ENCODE results near the gene UQCRC2.
"Not testable (repeated sequence)": the region's sequence is repeated elsewhere in the genome, so short reads cannot be mapped to it uniquely, and the experiment has no call there.

UQCRC2 gene

DNA sequence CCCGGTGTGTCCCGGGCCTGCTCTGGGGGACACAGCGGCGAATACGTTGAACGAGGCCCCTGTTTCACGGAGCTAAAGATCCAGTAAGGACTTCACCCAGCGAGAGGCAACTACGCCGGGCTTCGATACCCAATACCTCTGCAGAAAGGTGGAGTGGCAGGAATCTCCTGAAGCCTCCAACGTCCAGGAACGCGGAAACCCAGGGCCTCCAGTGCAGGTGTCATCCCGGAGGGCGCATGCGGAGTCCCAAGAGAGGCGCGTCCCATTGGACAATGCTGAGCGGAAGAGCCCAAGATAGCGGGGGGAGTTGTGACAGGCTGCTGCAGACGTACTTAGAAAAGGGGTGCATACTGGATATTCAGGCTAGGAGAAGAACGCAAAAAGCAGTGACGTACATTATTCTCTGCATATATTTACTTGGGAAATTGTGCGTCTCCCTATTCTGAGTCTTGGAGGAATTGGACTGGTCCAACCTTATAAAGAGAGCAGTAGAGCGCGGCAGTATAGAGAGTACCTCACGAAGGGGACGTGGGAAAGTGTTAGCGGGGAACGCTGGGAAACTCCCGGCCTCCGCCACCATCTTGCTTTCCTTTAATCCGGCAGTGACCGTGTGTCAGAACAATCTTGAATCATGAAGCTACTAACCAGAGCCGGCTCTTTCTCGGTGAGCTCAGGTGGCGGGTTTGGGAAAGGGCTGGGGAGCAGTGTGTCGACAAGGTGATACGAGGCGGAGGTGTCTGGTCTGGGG is at the start of gene UQCRC2:
UQCRC2 (plus strand) TSS at position 569 of the 748 bp plus-strand sequence; CDS start at position 632, 63 bp downstream.
- peak; percentile 45 for DNase-seq

DNA sequence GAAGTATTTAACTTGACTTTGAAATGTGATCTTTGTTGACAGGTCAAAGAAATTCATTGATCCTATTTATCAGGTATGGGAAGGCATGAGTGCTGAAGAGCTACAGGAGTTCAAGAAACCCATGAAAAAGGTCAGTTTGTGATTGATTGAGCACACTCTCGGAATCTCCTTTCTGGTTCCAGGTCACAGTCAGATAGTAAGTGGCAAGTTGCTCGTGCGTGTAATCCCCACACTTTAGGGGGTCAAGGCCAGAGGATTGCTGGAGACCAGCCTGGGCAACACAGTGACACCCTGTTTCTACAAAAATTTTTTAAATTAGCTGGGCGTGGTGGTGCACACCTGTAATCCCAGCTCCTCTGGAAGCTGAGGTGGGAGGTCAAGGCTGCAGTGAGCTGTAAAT is 20.5 kb upstream of the UQCRC2 start:
- DNase-seq: not testable (repeated sequence)

DNA sequence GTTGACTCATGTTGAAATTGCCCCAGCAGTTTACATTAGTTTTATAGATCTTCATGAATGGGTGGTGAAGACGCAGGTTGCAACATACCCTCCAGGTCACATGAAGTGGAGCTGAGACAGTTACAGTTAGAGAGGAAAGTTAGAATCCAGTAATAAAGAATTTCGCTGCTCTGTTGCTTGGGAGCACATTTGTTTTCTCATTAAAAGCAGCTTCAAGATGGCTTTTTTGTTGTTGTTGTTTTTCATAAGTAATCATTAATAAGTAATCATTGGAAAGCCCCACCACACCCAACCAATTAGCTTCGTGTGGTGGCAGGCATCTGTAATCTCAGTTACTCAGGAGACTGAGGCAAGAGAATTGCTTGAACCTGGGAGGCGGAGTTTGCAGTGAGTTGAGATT is 19.8 kb upstream of the UQCRC2 start:
- not testable (repeated sequence) for DNase-seq

DNA sequence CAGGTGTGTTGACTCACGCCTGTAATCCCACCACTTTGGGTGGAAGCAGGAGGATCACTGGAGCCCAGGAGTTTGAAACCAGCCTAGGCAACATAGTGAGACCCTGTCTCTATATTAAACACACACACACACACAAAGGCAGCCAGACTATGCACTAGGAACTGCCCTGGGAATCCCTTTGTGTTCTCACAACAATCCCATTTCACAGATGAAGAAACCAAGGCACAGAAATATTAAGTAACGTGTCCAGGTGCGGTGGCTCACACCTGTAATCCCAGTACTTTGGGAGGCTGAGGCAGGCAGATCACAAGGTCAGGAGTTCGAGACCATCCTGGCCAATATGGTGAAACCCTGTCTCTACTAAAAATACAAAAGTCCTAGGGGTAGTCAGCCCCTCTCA is 19.4 kb upstream of the UQCRC2 start:
- not testable (repeated sequence) for DNase-seq

DNA sequence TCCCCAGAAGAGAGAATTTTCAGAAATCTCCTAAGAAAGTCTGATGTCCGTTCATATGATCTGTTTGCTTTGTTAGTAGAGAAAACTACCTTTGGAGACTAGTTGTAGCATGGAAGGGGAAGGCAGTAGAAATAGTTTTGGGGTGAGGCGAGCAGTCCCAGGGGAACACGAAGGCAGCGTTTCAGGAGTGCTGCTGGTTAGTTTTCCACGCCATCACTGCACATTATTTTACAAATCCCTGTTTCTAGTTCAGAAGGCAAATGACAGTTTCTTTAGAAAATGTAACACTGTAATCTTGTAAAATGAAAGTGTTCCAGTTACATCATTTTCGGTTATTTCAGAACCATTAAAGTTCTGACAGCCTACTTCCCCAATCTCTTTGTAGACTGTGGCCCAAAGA is 16.9 kb upstream of the UQCRC2 start:
- not testable (repeated sequence) for DNase-seq

DNA sequence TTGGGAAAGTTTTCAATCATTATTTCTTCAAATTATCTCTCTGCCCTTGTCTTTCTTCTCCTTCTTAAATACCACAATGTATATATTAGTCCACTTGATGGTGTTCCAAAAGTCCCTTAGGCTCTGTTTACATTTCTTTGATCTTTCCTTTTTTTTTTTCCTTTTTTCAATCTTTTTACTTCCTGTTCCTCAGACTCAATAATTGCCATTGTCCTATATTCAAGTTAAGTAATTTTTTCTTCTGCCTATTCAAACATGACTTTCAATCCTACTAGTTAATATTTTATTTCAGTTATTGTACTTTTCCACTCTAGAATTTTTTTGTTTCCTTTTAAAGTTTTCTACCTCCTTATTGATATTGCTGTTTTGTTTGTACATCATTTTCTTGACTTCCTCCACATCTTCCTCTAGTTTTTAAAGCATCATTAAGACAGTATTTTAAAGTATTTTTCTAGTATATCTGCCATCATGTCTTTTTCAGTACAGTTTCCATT is 15.8 kb upstream of the UQCRC2 start:
- DNase-seq: no peak

DNA sequence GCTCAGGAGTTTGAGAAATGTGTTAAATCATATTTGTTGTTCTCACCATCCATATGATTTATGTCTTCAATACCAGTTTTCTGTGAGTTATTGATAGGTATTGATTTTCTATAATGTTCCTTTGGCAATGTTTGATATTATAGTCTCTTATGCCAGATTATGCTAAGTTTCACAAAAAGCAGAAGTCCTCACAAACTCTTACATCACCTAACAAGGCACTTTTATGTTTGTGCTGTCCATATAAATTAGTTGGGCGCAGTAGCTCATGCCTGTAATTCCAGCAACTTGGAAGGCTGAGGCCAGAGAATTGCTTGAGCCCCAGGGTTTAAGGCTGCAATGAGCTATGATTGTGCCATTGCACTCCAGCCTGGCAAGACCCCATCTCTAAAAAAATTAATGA is 12.6 kb upstream of the UQCRC2 start:
- no peak for DNase-seq

DNA sequence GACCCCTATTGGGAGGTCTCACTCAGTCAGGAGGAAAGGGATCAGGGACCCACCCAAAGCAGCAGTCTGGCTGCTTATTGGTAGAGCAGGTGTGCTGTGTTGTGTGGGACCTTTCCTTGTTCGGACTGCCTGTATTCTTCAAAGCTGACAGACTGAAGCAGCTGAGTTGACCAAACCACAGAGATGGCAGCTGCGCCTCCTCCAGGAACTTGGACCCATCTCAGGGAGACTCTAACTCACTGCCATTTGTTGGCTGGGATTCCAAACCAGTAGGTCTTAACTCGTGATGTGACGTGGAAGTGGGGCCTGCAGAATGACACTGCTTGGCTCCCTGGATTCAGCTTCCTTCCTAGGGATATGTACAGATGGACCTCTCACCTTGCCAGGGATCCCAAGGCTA is 9.6 kb upstream of the UQCRC2 start:
- DNase-seq: no peak

DNA sequence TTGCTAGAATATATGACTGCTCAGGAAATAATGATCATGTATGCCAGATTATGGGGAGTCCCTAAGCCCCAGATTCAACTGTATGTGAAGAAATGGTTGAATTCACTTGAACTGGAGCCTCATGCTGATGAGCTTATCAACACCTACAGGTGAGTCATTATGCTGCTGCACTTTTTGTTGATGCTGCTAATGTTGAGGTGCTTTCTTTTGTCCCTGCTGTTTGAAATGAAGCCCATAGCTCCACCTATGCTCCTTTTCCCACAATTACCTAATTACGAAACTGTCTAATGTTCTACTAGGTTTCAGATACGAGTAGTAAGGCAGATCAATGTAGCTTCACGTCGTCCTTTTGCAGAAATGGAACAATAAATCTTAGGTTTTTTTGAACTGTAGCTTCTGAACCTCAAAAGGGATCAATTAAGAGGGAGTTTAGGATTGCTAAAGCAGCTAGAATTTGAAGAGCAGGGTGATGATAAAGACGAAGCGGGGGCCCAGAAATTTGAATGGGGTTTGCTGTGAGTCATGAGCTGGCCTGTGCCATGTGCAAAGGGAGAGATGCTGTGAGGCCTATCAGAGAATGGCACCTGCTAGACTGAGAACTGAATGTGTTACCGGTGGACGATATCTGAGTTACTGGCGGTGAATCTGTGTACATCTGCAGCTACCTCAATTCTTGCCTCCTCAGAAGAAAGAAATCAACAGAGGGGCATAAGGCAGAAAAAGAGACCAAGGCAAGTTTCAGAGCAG is 6.1 kb upstream of the UQCRC2 start:
- DNase-seq: no peak

DNA sequence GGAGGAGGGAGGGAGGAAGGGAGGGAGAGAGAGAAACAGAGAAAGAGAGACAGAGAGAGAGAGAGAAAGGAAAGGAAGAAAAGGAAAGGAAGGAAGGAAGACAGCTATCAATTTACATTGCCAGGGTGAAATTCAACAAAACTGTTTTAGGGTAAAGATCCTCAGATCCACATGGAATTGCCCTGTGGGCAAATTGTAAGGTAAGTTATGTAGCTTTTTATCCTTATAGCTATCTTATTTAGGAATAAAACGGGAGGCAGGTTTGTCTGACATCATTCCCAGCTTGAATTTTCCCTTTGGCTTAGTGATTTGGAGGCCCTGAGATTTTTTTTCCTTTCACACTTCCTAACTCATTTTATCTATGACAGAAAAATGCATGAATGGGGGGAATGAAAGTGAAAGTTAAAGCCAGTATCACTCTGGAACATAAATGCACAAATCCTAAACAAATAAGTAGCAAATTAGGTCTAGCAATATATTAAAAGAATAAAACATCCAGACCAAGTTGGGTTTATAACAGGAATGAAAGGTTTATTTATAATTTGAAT is 3.4 kb upstream of the UQCRC2 start:
- DNase-seq: no peak

DNA sequence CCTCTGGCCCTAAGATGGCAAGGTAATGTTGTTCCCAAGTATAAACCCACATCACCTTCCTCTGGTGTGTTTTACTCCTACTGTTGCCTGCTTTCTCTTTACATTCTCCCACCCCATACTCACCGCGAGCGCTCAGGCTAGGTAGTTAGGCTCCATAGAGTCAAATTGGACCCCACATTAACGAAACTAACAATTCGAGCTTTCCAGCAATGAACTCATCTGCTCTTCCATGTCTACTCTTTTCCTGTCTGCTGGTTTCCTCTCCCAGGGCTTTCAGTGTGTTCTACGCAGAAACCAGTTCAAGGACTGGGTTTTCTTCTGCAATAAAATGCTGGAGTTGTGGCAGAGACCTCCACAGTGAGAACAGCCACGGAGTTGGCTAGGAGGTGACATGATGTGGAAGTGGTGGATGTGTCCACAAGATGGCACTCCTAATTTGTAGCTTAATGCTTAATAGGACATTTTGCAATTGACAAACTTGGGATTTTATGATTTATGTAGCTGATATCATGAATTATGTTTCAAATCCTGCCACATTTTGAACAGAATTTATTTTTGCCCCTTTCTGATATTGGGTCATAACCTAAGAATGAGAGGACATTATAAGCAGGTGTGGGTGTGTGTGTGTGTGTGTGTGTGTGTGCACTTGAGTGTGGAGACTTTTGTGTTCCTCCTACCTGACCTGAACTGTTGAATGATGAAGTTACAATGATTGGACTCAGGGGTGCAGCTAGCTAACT is 2.2 kb upstream of the UQCRC2 start:
- DNase-seq: no peak

DNA sequence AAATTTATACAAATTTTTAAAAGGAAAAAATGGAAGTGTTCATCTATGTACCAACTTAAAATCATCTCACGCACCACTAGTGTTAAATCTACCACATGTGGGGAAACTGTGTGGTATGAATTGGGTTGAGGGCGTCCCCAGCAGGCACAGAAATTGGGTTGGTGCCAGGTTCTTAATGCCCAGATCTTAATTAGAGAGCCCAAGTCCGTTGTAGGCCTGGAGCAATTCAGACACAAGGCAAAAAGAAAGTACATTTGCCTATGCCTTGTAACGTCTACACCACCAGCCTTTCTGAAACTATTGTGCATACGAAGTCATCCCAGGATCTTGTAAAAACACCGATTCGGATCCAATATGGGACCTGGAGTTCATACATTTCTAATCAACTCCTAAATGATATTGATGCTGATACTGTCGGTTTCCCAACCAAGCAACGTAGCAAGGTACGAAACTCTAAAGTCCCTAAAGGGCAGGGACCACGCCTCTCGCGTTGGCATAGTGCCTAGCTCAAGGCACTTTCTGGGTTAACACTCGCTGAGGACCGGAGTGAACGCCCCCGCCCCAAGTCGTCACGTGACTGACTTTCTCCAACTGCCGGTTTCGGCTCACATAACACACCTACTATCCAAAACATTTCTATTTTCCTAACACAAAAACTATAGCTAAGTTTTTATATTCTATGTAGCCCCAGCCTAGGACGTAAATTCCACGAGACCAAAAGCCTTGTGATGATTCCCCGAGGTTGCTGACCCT is 945 bp upstream of the UQCRC2 start:
- no peak for DNase-seq

DNA sequence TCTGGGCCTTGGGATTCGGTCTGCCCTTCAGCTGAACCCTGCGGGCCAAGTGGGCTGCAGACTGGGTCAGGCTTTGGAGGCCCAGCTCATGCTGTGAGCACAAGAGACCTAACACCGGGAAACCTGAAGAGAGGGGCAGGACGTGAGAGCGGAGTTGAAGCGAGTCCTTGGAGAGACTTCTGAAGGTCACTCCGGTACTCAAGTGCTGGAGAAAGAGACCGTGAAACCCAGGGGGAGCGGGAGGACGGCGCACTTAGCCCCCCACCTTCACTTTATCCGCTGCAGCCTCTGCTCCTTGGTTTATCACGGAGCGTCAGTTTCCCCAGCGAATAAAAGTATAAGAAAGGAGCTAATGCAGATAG is 361 bp downstream of the UQCRC2 start:
- no peak for DNase-seq

DNA sequence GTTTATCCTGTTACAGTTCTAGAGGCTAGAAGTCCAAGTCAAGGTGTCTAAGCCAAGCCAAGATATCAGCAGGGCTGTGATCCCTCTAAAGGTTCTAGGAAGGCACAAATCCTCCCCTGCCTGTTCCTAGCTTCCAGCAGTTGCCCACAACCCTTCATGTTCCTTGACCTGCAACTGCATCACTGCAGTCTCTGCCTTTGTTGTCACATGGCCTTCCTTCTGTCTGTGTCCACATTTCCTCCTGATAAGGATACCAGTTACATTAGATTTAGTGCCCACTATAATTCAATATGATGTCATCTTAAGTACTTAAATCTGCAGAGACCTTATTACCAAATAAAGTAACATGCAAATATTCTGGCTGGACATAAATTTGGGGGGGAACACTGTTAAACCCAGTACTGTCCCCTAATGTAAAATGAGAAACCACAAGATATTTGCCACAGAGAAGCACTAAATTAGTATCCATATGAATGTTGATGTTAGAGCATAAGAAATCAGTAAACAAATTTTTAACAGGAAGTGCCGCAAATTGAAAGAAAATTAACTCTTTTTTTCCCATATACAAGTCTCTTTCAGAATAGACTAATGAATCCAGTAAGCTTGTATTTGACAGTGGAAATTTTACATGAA is 4.7 kb downstream of the UQCRC2 start:
- no peak for DNase-seq

DNA sequence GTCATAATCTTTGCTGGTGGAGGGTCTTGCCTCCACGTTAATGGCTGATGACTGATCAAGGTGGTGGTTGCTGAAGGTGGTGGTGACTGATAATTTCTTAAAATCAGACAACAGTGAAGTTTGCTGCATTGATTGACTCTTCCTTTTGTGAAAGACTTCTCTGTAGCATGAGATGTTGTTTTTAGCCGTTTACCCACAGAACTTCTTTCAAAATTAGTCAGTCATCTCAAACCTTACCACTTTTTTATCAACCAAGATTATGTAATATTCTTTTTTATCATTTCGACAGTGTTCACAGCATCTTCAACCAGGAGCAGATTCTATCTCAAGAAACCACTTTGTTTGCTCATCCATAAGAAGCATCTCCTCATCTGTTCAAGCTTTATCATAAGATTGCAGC is 5.9 kb downstream of the UQCRC2 start:
- no peak for DNase-seq

DNA sequence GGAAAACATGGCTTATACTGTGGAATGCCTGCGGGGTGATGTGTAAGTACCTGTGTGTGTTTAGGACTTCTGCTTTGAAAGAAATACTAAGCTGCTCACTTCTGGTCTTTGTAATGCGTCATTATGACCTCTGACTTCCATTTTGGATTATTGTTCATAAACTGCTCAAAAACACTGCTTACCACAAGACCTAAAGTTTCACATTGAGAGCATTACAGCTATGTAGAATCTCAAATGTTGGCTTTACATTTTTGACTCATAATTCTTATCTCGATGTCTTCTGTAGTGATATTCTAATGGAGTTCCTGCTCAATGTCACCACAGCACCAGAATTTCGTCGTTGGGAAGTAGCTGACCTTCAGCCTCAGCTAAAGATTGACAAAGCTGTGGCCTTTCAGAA is 9.3 kb downstream of the UQCRC2 start:
- no peak for DNase-seq

DNA sequence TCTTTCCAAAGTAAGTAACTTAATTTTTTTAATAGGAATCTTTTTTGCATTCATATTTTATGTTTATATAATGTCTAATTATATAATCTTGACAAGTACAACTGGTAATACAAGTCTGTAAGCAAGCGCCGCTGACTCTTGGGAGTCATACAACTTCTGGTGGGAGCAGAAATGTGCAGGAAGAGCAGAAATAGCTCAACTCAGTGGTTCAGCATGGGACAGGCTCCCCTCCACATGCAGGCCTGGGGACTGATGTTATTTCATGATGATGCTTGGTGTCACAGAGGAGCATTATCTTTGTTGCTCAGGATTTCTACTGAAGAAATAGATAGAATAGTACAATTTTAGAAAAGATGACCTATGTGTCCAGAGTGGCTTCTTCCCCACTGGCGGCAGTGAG is 10.7 kb downstream of the UQCRC2 start:
- no peak for DNase-seq

DNA sequence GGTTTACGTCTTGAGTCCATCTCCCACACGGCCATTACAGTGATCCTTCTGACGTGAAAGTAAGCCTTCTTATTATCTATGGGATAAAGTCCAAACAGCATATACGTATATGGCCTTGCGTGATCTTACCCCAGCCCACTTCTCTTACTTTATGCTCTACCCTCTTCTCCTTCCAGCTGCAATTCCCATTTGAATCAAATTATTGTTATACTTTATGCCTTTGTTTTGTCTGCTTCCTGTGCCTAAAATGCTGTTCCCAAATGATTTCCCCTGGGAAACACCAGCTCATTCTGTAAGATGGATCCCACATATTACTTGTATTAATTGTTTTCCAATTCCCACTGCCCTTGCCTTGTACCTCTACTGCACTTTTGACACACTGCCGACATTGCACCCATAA is 11.2 kb downstream of the UQCRC2 start:
- no peak for DNase-seq

DNA sequence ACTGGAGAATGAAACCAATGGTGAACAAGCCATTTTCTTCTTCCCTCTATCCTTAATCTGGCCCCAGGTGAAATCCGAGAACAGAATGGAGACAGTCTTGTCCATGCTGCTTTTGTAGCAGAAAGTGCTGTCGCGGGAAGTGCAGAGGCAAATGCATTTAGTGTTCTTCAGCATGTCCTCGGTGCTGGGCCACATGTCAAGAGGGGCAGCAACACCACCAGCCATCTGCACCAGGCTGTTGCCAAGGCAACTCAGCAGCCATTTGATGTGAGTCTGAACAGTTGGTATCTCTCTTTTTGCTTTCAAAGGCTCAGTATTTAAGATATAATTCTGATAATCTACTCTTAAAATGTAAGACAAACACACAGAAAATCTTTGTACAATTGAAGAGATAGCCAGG is 18.7 kb downstream of the UQCRC2 start:
- DNase-seq: no peak

DNA sequence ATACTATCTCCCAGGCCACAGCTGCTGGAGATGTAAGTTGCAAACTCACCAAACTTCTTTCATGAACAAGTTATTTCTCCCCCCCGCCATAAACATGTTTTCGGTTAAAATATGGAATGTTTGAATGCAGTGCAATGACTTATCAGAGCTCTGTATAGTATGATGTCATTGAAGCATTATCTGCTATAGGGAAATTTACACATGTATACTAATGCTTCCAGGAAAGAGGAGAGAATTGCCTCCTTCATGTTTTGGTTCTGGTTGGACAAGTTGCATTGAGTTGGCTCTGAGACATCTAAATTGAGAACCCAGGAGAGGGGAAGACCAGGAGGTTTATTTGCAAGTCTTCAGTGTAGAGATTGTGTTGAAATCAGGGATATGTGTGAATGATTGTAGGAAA is 20.8 kb downstream of the UQCRC2 start:
- DNase-seq: no peak

DNA sequence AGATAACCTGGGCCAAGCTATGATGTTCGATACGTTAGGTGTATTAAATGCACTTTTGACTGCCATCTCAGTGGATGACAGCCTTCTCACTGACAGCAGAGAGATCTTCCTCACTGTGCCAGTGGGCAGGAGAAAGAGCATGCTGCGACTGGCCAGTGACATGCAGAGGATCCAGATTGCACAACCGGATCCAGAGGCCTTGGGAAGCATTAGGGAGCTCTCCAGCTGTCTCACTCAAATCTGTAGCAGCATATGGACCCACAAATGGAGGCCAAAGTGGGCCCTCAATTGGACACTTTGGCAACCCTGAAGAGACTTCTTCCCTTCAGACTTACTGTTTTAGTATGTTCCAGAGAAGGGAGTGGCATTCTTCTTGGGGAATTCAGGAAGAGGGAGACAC is 26.9 kb downstream of the UQCRC2 start:
- no peak for DNase-seq

DNA sequence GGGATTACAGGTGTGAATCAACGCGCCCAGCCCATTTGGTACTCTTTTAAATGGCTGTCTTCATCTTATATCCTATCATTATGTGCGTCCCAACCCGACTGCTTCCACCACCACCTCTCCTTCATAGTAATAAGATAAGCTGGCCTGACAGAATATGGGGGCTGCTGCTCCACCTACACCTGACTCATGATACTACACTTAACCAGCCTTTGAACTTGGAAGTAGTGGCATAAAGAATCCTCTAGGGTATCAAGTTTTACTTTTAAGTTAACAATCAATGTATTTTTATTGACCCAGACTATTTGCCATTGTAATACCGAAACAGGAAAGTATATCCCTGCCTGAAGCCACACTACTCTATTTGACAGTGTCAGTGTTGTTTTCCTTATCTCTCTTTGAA is 28.9 kb downstream of the UQCRC2 start:
- no peak for DNase-seq

All from 8988T (cell line).